Neural cell (in vitro differentiated cells): ENCODE measurements around the gene HELZ2. TPM values are rescaled to one million over a fixed set of nuclear protein-coding genes. Genes with fewer than 3 reads are reported as not detected.

Experiments
- H2AFZ ChIP-seq: fragments of 200-600, 300-800 bp; sonication (generic), shearing (Covaris generic); 2 replicates; pipeline ENCODE4 v1.6.0; 2014; ENCODE audit warnings: low read depth, mild to moderate bottlenecking, antibody characterized with exemption, low read length, moderate library complexity
- H3F3A ChIP-seq: fragments of 200-600 bp; shearing (Covaris generic); 2 replicates; pipeline ENCODE4 v1.6.1; 2016; ENCODE audit warnings: mild to moderate bottlenecking, moderate library complexity, mixed read lengths, antibody characterized with exemption, low read length; ENCODE audit not compliant: insufficient read depth, poor library complexity, severe bottlenecking
- H3K27ac ChIP-seq: fragments of 200-600, 300-800 bp; sonication (generic), shearing (Covaris generic); 2 replicates; pipeline ENCODE4 v1.5.1; 2014; ENCODE audit warnings: mild to moderate bottlenecking, low read length, moderate library complexity
- H3K27me3 ChIP-seq: fragments of 300-800, 200-600 bp; sonication (generic), shearing (Covaris generic); 2 replicates; pipeline ENCODE4 v1.6.0; 2014; ENCODE audit warnings: mild to moderate bottlenecking, low read depth, low read length, moderate library complexity; ENCODE audit not compliant: insufficient read depth
- H3K36me3 ChIP-seq: fragments of 300-800, 200-600 bp; sonication (generic), shearing (Covaris generic); 2 replicates; pipeline ENCODE4 v1.5.1; 2014; ENCODE audit warnings: mild to moderate bottlenecking, antibody characterized with exemption, low read length, moderate library complexity; ENCODE audit not compliant: insufficient read depth
- H3K4me2 ChIP-seq: fragments of 300-800, 200-600 bp; sonication (generic), shearing (Covaris generic); 2 replicates; pipeline ENCODE4 v1.6.0; 2014; ENCODE audit warnings: mild to moderate bottlenecking, low read length
- H3K4me3 ChIP-seq: fragments of 300-800, 200-600 bp; sonication (generic), shearing (Covaris generic); 2 replicates; pipeline ENCODE4 v1.5.1; 2014; ENCODE audit warnings: mild to moderate bottlenecking, low read length, moderate library complexity
- H3K79me2 ChIP-seq: fragments of 200-600 bp; shearing (Covaris generic); replicated peaks from 2 replicates; pipeline ENCODE4 v1.6.0; 2014; ENCODE audit warnings: mild to moderate bottlenecking, low read length, moderate library complexity; ENCODE audit not compliant: insufficient read depth
- H3K9ac ChIP-seq: fragments of 300-800, 200-600 bp; sonication (generic), shearing (Covaris generic); 2 replicates; pipeline ENCODE4 v1.6.1; 2016; ENCODE audit warnings: mild to moderate bottlenecking, low read length, mixed read lengths
- H3K9me2 ChIP-seq: fragments of 200-600 bp; shearing (Covaris generic); 2 replicates; pipeline ENCODE4 v1.6.1; 2016; ENCODE audit warnings: mild to moderate bottlenecking, low read length, mixed read lengths; ENCODE audit not compliant: insufficient read depth
- H3K9me3 ChIP-seq: fragments of 200-600, 300-800 bp; sonication (generic), shearing (Covaris generic); 2 replicates; pipeline ENCODE4 v1.6.1; 2016; ENCODE audit warnings: mild to moderate bottlenecking, mixed run types, low read length, moderate library complexity, mixed read lengths
- H4K20me1 ChIP-seq: fragments of 200-600 bp; shearing (Covaris generic); 2 replicates; pipeline ENCODE4 v1.6.1; 2016; ENCODE audit warnings: mild to moderate bottlenecking, mixed run types; ENCODE audit not compliant: insufficient read depth
- EP300 ChIP-seq: fragments of 450-650 bp; conservative IDR thresholded peaks from 2 replicates; pipeline ENCODE4 v1.6.1; 2014; ENCODE audit warnings: antibody characterized with exemption, mild to moderate bottlenecking, moderate library complexity; ENCODE audit not compliant: poor library complexity, severe bottlenecking
- EZH2 ChIP-seq: fragments of 200-600, 300-800 bp; shearing (Covaris generic), sonication (generic); IDR thresholded peaks from 2 replicates; pipeline ENCODE4 v1.6.1; 2014; ENCODE audit warnings: antibody characterized with exemption, low read length, borderline replicate concordance, mild to moderate bottlenecking; ENCODE audit not compliant: insufficient read depth, poor library complexity, severe bottlenecking
- MXI1 ChIP-seq: fragments of 450-650 bp; conservative IDR thresholded peaks from 2 replicates; pipeline ENCODE4 v1.6.1; 2014; ENCODE audit warnings: antibody characterized with exemption, mild to moderate bottlenecking; ENCODE audit not compliant: poor library complexity, severe bottlenecking
- POLR2AphosphoS5 ChIP-seq: IDR thresholded peaks from 2 replicates; pipeline ENCODE4 v1.6.1; 2012
- RAD21 ChIP-seq: fragments of 450-650 bp; conservative IDR thresholded peaks from 2 replicates; pipeline ENCODE4 v1.6.1; 2014; ENCODE audit warnings: antibody characterized with exemption, mild to moderate bottlenecking, moderate library complexity
- SMC3 ChIP-seq: fragments of 450-650 bp; conservative IDR thresholded peaks from 2 replicates; pipeline ENCODE4 v1.6.1; 2014; ENCODE audit warnings: antibody characterized with exemption, mild to moderate bottlenecking, moderate library complexity; ENCODE audit not compliant: poor library complexity
- TAF1 ChIP-seq: IDR thresholded peaks from 2 replicates; pipeline ENCODE4 v1.6.1; 2012; ENCODE audit warnings: low read depth
- polyA plus RNA-seq: library from polyadenylated mRNA; depleted of rRNA; stranded (reverse); fragments of >200 nt; gene quantifications from 2 replicates; pipeline ENCODE4 v1.2.3, GENCODE V29; 2014
- TF ChIP-seq, protein P1 (sequence below): fragments of 450-650 bp; IDR thresholded peaks from 2 replicates; pipeline ENCODE4 v1.5.1; 2014; ENCODE audit warnings: antibody characterized with exemption, mild to moderate bottlenecking, moderate library complexity; ENCODE audit not compliant: poor library complexity, severe bottlenecking
- TF ChIP-seq, protein P2 (sequence below): IDR thresholded peaks from 2 replicates; pipeline ENCODE4 v1.6.1; 2012; ENCODE audit warnings: borderline replicate concordance

The HELZ2 gene
- polyA plus RNA-seq, 1 donor from 2014 or later: 1.3 TPM

DNA sequence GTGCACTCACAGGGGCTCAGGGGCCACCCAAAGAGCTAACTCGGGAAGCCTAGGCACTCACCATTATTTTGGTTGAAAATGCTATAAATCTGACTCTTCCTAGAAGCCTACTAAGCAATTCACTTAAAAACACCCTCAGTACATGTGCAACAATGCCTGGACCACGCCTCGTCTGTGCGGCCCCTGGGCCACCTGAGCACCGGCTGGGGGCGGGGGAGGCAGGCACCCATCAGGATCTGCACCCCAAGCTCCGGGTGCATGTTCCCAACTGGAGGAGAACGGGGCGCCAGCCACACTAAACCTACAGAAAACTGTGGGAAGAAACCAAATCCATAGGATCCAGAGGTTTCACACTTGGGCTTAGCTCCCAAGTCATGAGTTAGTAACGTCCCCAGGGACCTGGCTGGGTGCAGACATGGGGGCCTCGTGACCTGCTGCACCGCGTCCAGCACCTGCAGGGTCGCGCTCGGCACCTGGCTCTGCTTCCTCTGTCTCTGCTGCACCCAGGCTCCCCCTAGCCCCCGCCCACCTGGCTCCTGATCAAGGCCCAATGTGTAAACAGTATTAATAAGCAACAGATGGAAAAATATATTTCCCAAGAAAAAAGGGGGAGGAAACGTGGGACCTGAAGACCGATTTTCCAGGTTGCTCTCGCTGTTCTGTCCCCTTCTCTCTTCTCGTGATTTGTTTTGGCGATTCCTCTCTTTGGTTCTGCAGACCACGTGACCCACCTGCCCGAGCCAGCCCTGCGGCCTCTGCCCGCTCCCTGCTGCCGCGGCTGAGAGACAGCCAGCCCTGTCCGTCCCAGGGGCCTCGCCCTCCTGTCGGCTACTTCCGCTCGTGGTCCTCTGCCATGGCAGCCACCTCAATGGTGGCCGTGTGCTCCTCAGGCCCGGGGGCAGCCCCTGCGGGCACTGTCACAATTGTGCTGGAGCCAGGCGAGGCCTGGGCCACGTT lies 15.5 kb upstream of the HELZ2 start:
- H3K9ac ChIP-seq: no peak overlapping the region
- H3K27me3 ChIP-seq: no peaks in the 10 kb centered on the region
- H3K4me2 ChIP-seq: no peak overlapping the region
- TF ChIP-seq RAD21: no peak
- TF ChIP-seq EZH2: no peak
- TF ChIP-seq EP300: no peak
- TF ChIP-seq, protein P1, sequence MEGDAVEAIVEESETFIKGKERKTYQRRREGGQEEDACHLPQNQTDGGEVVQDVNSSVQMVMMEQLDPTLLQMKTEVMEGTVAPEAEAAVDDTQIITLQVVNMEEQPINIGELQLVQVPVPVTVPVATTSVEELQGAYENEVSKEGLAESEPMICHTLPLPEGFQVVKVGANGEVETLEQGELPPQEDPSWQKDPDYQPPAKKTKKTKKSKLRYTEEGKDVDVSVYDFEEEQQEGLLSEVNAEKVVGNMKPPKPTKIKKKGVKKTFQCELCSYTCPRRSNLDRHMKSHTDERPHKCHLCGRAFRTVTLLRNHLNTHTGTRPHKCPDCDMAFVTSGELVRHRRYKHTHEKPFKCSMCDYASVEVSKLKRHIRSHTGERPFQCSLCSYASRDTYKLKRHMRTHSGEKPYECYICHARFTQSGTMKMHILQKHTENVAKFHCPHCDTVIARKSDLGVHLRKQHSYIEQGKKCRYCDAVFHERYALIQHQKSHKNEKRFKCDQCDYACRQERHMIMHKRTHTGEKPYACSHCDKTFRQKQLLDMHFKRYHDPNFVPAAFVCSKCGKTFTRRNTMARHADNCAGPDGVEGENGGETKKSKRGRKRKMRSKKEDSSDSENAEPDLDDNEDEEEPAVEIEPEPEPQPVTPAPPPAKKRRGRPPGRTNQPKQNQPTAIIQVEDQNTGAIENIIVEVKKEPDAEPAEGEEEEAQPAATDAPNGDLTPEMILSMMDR: no peak
- no peaks in the 10 kb centered on the region for H4K20me1 ChIP-seq
- H3K36me3 ChIP-seq: no peaks in the 10 kb centered on the region
- H3K9me3 ChIP-seq: no peaks in the 10 kb centered on the region
- H3K27ac ChIP-seq: no peak overlapping the region
- no peaks in the 10 kb centered on the region for H3K9me2 ChIP-seq
- H3F3A ChIP-seq: no peaks in the 10 kb centered on the region
- H3K79me2 ChIP-seq: no peaks in the 10 kb centered on the region
- no peak overlapping the region for H3K4me3 ChIP-seq
- no peak overlapping the region for H2AFZ ChIP-seq

DNA sequence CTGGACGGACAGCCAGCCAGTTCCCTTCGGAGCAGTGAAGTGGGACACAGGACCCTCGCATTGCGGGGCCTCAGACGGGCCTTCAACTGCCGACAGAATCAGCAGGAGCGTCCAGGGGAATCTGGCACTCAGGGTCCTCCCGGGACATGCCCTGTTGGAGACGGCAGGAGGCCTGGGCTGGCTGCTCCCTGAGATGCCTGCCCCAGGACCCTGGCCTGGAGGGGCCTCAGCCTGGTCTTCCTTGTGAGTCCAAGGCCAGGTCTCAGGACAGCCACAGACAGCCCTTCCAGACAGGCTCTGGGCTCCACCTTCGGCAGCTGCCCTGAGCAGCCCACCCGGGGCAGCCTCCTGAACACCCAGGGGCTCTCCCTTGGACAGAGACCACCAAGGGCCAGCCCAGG lies 14.6 kb upstream of the HELZ2 start:
- H3K79me2 ChIP-seq: no peaks in the 10 kb centered on the region
- no peaks in the 10 kb centered on the region for H3K9me2 ChIP-seq
- H3K9me3 ChIP-seq: no peaks in the 10 kb centered on the region
- H3F3A ChIP-seq: no peaks in the 10 kb centered on the region
- no peak overlapping the region for H3K4me3 ChIP-seq
- no peak overlapping the region for H3K4me2 ChIP-seq
- TF ChIP-seq, protein P1: no peak
- no peak for TF ChIP-seq MXI1
- no peak for TF ChIP-seq EZH2
- TF ChIP-seq POLR2AphosphoS5: no peak
- TF ChIP-seq TAF1: no peak
- no peak for TF ChIP-seq SMC3
- no peak for TF ChIP-seq EP300
- TF ChIP-seq, protein P2, sequence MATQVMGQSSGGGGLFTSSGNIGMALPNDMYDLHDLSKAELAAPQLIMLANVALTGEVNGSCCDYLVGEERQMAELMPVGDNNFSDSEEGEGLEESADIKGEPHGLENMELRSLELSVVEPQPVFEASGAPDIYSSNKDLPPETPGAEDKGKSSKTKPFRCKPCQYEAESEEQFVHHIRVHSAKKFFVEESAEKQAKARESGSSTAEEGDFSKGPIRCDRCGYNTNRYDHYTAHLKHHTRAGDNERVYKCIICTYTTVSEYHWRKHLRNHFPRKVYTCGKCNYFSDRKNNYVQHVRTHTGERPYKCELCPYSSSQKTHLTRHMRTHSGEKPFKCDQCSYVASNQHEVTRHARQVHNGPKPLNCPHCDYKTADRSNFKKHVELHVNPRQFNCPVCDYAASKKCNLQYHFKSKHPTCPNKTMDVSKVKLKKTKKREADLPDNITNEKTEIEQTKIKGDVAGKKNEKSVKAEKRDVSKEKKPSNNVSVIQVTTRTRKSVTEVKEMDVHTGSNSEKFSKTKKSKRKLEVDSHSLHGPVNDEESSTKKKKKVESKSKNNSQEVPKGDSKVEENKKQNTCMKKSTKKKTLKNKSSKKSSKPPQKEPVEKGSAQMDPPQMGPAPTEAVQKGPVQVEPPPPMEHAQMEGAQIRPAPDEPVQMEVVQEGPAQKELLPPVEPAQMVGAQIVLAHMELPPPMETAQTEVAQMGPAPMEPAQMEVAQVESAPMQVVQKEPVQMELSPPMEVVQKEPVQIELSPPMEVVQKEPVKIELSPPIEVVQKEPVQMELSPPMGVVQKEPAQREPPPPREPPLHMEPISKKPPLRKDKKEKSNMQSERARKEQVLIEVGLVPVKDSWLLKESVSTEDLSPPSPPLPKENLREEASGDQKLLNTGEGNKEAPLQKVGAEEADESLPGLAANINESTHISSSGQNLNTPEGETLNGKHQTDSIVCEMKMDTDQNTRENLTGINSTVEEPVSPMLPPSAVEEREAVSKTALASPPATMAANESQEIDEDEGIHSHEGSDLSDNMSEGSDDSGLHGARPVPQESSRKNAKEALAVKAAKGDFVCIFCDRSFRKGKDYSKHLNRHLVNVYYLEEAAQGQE: no peak
- no peak for TF ChIP-seq RAD21
- no peak overlapping the region for H3K27ac ChIP-seq
- H2AFZ ChIP-seq: no peak overlapping the region
- H4K20me1 ChIP-seq: no peaks in the 10 kb centered on the region
- H3K27me3 ChIP-seq: no peaks in the 10 kb centered on the region
- no peaks in the 10 kb centered on the region for H3K36me3 ChIP-seq
- no peak overlapping the region for H3K9ac ChIP-seq
